CD4-positive, alpha-beta memory T cell (primary cell): Measurements from ENCODE around the gene TBC1D20. TPM values are rescaled to one million over a fixed set of nuclear protein-coding genes. Genes with fewer than 3 reads are reported as not detected.

Source experiments
- CTCF ChIA-PET: fragments of 350-600 bp; sonication (Branson Sonifier 250); formaldehyde crosslinking; loops from one replicate; lab custom pipeline; 2021; ENCODE audit warnings: inconsistent platforms; ENCODE audit not compliant: partially characterized antibody; lab: Charles Lee
- POLR2A ChIA-PET: fragments of 350-600 bp; sonication (Branson Sonifier 250); formaldehyde crosslinking; loops from one replicate; lab custom pipeline; 2021; ENCODE audit not compliant: partially characterized antibody; lab: Charles Lee
- DNase-seq, 5 donors: peaks; one replicate each; pipeline versions ENCODE4 v3.0.0 to v3.0.0-alpha.2; 2020 to 2022; ENCODE audit warnings: mixed read lengths in 1 of 5
- H3K27ac ChIP-seq: one replicate; pipeline ENCODE4 v1.7.0; 2013; ENCODE audit warnings: low read depth, low read length
- H3K27me3 ChIP-seq: 2 replicates; pipeline ENCODE4 v1.7.0; 2013; ENCODE audit warnings: mild to moderate bottlenecking, low read length, moderate library complexity; ENCODE audit not compliant: insufficient read depth
- H3K36me3 ChIP-seq: 2 replicates; pipeline ENCODE4 v1.7.0; 2013; ENCODE audit warnings: mild to moderate bottlenecking, low read length, moderate library complexity; ENCODE audit not compliant: insufficient read depth
- H3K4me1 ChIP-seq: 2 replicates; pipeline ENCODE4 v1.7.0; 2013; ENCODE audit warnings: mild to moderate bottlenecking, low read length, moderate library complexity; ENCODE audit not compliant: insufficient read depth
- H3K4me3 ChIP-seq, 2 donors: one replicate each; pipeline ENCODE4 v1.7.0; 2013; ENCODE audit warnings: low read length in 2 of 2, mild to moderate bottlenecking in 1 of 2
- H3K9me3 ChIP-seq, 2 donors: one replicate each; pipeline ENCODE4 v1.7.0; 2013; ENCODE audit warnings: low read length in 2 of 2, control low read depth in 1 of 2; ENCODE audit not compliant: control insufficient read depth in 1 of 2
- H3K27ac Mint-ChIP-seq, 7 donors: one replicate each; pipeline ENCODE4 v1.8.0; 2020 to 2021; ENCODE audit warnings: mixed read lengths in 7 of 7, mild to moderate bottlenecking in 6 of 7, inconsistent platforms in 3 of 7, moderate library complexity in 3 of 7
- H3K27me3 Mint-ChIP-seq, 2 donors: one replicate each; pipeline ENCODE4 v1.8.0; 2020 to 2021; ENCODE audit warnings: mixed read lengths in 2 of 2
- H3K36me3 Mint-ChIP-seq, 2 donors: one replicate each; pipeline ENCODE4 v1.8.0; 2020 to 2021; ENCODE audit warnings: mixed read lengths in 2 of 2, inconsistent platforms in 1 of 2, mild to moderate bottlenecking in 1 of 2
- H3K4me1 Mint-ChIP-seq, 4 donors: one replicate each; pipeline ENCODE4 v1.8.0; 2020 to 2021; ENCODE audit warnings: mixed read lengths in 4 of 4, mild to moderate bottlenecking in 1 of 4
- H3K4me3 Mint-ChIP-seq, 8 donors: one replicate each; pipeline ENCODE4 v1.8.0; 2020 to 2021; ENCODE audit warnings: mixed read lengths in 8 of 8, mild to moderate bottlenecking in 7 of 8, moderate library complexity in 6 of 8, inconsistent platforms in 3 of 8
- H3K9me3 Mint-ChIP-seq, 8 donors: one replicate each; pipeline ENCODE4 v1.8.0; 2020 to 2021; ENCODE audit warnings: mixed read lengths in 8 of 8, mild to moderate bottlenecking in 5 of 8, inconsistent platforms in 3 of 8, moderate library complexity in 1 of 8
- intact Hi-C: fragments of 100-400 bp; cut with micrococcal nuclease; formaldehyde crosslinking; loops from one replicate; pipeline ENCODE4 v1.15.1; 2023
- polyA plus RNA-seq, 2 donors: library from polyadenylated mRNA; unstranded; fragments of 300-500 nt; fragmentation: Illumina TruSeq; gene quantifications; one replicate each; pipeline ENCODE4 v1.2.3, GENCODE V29; 2021
- total RNA-seq, 2 experiments: library from RNA; stranded (reverse); gene quantifications; one replicate each; pipeline ENCODE4 v1.2.3, GENCODE V29; 2021

The TBC1D20 gene
- total and polyA plus RNA-seq, 4 experiments from 2014 or later = 19.3 to 42.9 (median 32.5) TPM

DNA sequence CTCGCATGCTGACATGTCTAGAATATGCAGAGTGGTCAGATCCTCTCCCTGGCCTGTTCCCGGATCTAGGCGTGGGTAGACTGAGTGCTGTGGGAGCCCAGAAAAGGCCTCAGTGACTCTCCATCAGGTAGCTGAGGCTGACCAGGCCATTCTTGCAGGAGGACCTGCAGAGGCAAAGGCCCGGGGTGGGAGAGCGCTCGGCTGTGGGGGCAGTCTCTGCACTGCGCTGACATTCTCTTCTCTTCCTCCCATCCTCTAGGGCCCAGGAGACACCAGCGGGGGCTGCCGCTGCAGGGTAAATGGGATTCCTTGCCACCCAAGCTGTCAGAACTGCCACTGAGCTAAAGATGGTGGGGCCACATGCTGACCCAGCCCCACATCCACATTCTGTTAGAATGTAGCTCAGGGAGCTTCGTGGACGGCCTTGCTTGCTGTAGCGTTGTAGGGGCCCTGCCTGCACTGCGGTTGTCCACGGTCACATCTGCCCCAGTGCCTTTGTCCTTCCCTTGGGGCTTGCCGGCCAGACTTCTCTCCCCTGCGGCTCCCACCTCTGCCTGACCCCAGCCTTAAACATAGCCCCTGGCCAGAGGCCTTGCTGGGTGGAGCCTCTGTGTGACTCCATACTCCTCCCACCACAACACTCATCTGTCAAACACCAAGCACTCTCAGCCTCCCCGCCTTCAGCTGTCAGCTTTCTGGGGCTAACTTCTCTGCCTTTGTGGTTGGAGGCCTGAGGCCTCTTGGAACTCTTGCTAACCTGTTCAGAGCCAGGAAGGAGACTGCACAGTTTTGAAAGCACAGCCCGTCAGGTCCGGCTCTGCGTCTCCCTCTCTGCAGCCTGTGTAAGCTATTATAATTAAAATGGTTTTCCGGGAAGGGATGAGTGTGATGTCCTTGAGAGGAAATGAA, 32.0 kb downstream of the TBC1D20 start:
- H3K4me3 Mint-ChIP-seq = no peak overlapping the region
- intact Hi-C loops = no loop called here
- no peaks in the 10 kb centered on the region for H3K27me3 Mint-ChIP-seq
- H3K27me3 ChIP-seq = no peaks in the 10 kb centered on the region
- H3K36me3 ChIP-seq = peaks cover 15% of the 10 kb centered on the region
- DNase-seq = no peak
- H3K27ac ChIP-seq = no peak overlapping the region
- peaks cover 31 to 62% of the 10 kb centered on the region in 2 donors for H3K36me3 Mint-ChIP-seq
- ChIA-PET POLR2A (interaction anchor here (1.3 to 1.4 kb wide), 2 partner anchors 8 to 21 kb away, joined by 3 to 6 read pairs; no protein-coding TSS in a partner anchor), CTCF (no interaction called here)
- H3K4me1 Mint-ChIP-seq = peaks cover 20 to 41% (median 24%) of the 10 kb centered on the region in 4 donors
- H3K9me3 Mint-ChIP-seq = no peaks in the 10 kb centered on the region
- H3K9me3 ChIP-seq = no peaks in the 10 kb centered on the region
- peaks cover 28% of the 10 kb centered on the region for H3K4me1 ChIP-seq
- no peak overlapping the region for H3K4me3 ChIP-seq
- peak overlapping the region in 3 of 7 donors; percentile 18 to 46 (median 35) for H3K27ac Mint-ChIP-seq

DNA sequence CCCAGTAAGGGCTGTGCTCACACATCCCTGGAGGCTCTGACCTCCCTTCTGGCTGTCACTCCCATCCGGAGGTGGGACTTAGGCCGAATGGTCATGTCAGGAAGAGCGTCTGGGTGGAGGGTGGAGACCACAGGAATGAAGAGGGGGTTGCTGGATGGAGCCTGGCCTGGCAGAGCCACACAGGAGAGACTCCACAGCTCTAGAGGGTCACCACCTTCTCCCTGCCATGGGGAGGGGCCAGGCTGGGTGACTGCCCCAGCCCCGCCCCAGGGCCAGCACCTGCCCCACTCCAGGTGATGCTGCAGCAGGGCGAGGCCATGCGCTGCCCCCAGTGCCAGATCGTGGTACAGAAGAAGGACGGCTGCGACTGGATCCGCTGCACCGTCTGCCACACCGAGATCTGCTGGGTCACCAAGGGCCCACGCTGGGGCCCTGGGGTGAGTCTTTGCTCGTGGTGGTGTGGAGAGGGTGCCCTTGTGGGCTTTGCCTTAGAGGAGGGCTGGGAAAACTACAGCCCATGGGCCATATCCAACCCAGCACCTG, 33.6 kb downstream of the TBC1D20 start:
- Histone ChIP-seq H3K36me3 (peaks cover 17% of the 10 kb centered on the region), H3K27ac (no peak overlapping the region), H3K9me3 (no peaks in the 10 kb centered on the region), H3K4me3 (no peak overlapping the region), H3K4me1 (peaks cover 13% of the 10 kb centered on the region), H3K27me3 (no peaks in the 10 kb centered on the region)
- Mint-ChIP-seq H3K27me3 (no peaks in the 10 kb centered on the region), H3K27ac (peak overlapping the region in 2 of 7 donors; percentile 38 to 55), H3K9me3 (no peaks in the 10 kb centered on the region), H3K4me3 (no peak overlapping the region), H3K4me1 (peaks cover 9 to 33% (median 16%) of the 10 kb centered on the region in 4 donors), H3K36me3 (peaks cover 41 to 70% of the 10 kb centered on the region in 2 donors)
- intact Hi-C loops = no loop called here
- POLR2A ChIA-PET = no interaction called here
- DNase-seq = no peak
- CTCF ChIA-PET = interaction anchor here (0.7 to 1.5 kb wide), 2 partner anchors 12 to 47 kb away, joined by 3 to 5 read pairs; no protein-coding TSS in a partner anchor

DNA sequence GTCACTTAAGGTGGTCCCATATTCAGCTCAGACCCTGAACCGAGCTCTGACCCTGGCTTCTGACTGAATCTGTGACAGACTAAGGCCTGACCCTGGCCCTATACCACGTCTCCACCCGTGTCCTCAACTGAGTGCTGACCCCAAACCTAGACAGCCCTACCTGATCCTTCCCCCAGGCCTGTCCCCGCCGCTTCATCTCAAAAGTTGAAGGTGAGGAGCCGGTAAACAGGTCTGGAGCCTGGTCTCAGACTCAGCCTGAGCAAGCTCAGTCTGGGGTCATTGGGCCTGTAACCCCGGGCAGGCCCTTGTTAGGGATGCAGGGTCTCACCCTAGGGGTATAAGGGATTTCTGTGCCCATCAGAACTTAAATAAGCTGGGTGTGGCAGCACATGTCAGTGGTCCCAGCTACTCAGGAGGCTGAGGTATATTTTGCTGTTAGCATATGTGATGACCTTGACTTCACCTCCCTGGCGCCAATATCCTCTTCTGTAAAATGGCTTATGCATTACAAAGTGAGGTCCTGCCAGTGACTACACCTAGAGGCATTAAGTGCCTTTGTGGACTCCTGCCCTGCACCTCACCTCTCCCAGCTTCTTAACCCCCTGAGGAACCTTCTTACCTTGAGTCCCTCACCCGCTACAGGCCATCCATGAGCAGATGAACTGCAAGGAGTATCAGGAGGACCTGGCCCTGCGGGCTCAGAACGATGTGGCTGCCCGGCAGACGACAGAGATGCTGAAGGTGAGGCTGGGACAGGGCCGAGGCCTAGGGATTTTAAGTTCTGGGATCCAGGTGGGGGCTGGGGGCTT, 34.3 kb downstream of the TBC1D20 start:
- Mint-ChIP-seq H3K4me1 (peaks cover 2 to 27% (median 9%) of the 10 kb centered on the region in 4 donors), H3K4me3 (no peak overlapping the region), H3K9me3 (no peaks in the 10 kb centered on the region), H3K27me3 (no peaks in the 10 kb centered on the region), H3K27ac (peak overlapping the region in 3 of 7 donors; percentile 36 to 66 (median 55)), H3K36me3 (peaks cover 43 to 67% of the 10 kb centered on the region in 2 donors)
- no peak for DNase-seq
- ChIA-PET CTCF (interaction anchor here (1.5 to 1.6 kb wide), 2 partner anchors 48 to 74 kb away, joined by 5 to 7 read pairs; no protein-coding TSS in a partner anchor), POLR2A (interaction anchor here (0.8 to 1.2 kb wide), 2 partner anchors 10 to 19 kb away, joined by 4 to 5 read pairs; no protein-coding TSS in a partner anchor)
- H3K27ac ChIP-seq = no peak overlapping the region
- no peak overlapping the region for H3K4me3 ChIP-seq
- no peaks in the 10 kb centered on the region for H3K9me3 ChIP-seq
- H3K27me3 ChIP-seq = no peaks in the 10 kb centered on the region
- intact Hi-C loops = no loop called here
- peaks cover 6% of the 10 kb centered on the region for H3K4me1 ChIP-seq
- H3K36me3 ChIP-seq = peaks cover 18% of the 10 kb centered on the region

- CTCF ChIA-PET = interaction anchor here (1.6 kb wide), 1 partner anchor 74 kb away, joined by 7 read pairs; no protein-coding TSS in a partner anchor
- POLR2A ChIA-PET = interaction anchor here (0.8 to 1.2 kb wide), 2 partner anchors 11 to 18 kb away, joined by 4 to 5 read pairs; no protein-coding TSS in a partner anchor
- no peaks in the 10 kb centered on the region for H3K4me1 ChIP-seq
- H3K36me3 Mint-ChIP-seq = peaks cover 43 to 70% of the 10 kb centered on the region in 2 donors
- no peaks in the 10 kb centered on the region for H3K27me3 Mint-ChIP-seq
- intact Hi-C loops = no loop called here
- no peak overlapping the region for H3K4me3 Mint-ChIP-seq
- peak overlapping the region in 1 of 7 donors; percentile 36 for H3K27ac Mint-ChIP-seq
- H3K9me3 Mint-ChIP-seq = no peaks in the 10 kb centered on the region
- no peak for DNase-seq
- no peak overlapping the region for H3K27ac ChIP-seq
- H3K4me1 Mint-ChIP-seq = peaks cover 2 to 20% (median 5%) of the 10 kb centered on the region in 4 donors
- no peaks in the 10 kb centered on the region for H3K27me3 ChIP-seq
- H3K4me3 ChIP-seq = no peak overlapping the region
- peaks cover 23% of the 10 kb centered on the region for H3K36me3 ChIP-seq
- H3K9me3 ChIP-seq = no peaks in the 10 kb centered on the region
These were observed 34.9 kb downstream of the TBC1D20 start for GRCh38 chr20:427401-427800.

- Histone ChIP-seq H3K4me1 (no peaks in the 10 kb centered on the region), H3K27ac (no peak overlapping the region), H3K4me3 (no peak overlapping the region), H3K36me3 (peaks cover 31% of the 10 kb centered on the region), H3K27me3 (no peaks in the 10 kb centered on the region), H3K9me3 (no peaks in the 10 kb centered on the region)
- no peaks in the 10 kb centered on the region for H3K9me3 Mint-ChIP-seq
- no peak overlapping the region for H3K27ac Mint-ChIP-seq
- CTCF ChIA-PET = no interaction called here
- peaks cover 51 to 77% of the 10 kb centered on the region in 2 donors for H3K36me3 Mint-ChIP-seq
- H3K27me3 Mint-ChIP-seq = no peaks in the 10 kb centered on the region
- DNase-seq = no peak
- intact Hi-C loops = no loop called here
- H3K4me1 Mint-ChIP-seq = peaks cover 2 to 15% (median 5%) of the 10 kb centered on the region in 4 donors
- POLR2A ChIA-PET = no interaction called here
- no peak overlapping the region for H3K4me3 Mint-ChIP-seq
These were observed 35.8 kb downstream of the TBC1D20 start for GRCh38 chr20:426566-426965.

- intact Hi-C loops = no loop called here
- Mint-ChIP-seq H3K4me3 (no peak overlapping the region), H3K4me1 (peaks cover 7 to 12% (median 9%) of the 10 kb centered on the region in 4 donors), H3K9me3 (no peaks in the 10 kb centered on the region), H3K27me3 (no peaks in the 10 kb centered on the region), H3K27ac (peak overlapping the region in 6 of 7 donors; percentile 34 to 92 (median 70)), H3K36me3 (peaks cover 33 to 59% of the 10 kb centered on the region in 2 donors)
- ChIA-PET POLR2A (no interaction called here), CTCF (interaction anchor here (0.6 to 1.6 kb wide), 2 partner anchors 14 to 66 kb away, joined by 3 read pairs; no protein-coding TSS in a partner anchor)
- Histone ChIP-seq H3K27ac (no peak overlapping the region), H3K27me3 (no peaks in the 10 kb centered on the region), H3K4me3 (no peak overlapping the region), H3K4me1 (no peaks in the 10 kb centered on the region), H3K36me3 (peaks cover 40% of the 10 kb centered on the region), H3K9me3 (no peaks in the 10 kb centered on the region)
- DNase-seq = no peak
These were observed 40.6 kb downstream of the TBC1D20 start for GRCh38 chr20:421685-422250.
